GM21360 (cell line): Measurements from ENCODE around the gene RHBDF1.

Experiments
- ATAC-seq: cut with Tn5 transposase; IDR thresholded peaks from one replicate; pipeline ENCODE4 v1.9.1; 2021; ENCODE audit warnings: mild to moderate bottlenecking, moderate library complexity; ENCODE audit not compliant: unreplicated experiment

Gene RHBDF1

DNA sequence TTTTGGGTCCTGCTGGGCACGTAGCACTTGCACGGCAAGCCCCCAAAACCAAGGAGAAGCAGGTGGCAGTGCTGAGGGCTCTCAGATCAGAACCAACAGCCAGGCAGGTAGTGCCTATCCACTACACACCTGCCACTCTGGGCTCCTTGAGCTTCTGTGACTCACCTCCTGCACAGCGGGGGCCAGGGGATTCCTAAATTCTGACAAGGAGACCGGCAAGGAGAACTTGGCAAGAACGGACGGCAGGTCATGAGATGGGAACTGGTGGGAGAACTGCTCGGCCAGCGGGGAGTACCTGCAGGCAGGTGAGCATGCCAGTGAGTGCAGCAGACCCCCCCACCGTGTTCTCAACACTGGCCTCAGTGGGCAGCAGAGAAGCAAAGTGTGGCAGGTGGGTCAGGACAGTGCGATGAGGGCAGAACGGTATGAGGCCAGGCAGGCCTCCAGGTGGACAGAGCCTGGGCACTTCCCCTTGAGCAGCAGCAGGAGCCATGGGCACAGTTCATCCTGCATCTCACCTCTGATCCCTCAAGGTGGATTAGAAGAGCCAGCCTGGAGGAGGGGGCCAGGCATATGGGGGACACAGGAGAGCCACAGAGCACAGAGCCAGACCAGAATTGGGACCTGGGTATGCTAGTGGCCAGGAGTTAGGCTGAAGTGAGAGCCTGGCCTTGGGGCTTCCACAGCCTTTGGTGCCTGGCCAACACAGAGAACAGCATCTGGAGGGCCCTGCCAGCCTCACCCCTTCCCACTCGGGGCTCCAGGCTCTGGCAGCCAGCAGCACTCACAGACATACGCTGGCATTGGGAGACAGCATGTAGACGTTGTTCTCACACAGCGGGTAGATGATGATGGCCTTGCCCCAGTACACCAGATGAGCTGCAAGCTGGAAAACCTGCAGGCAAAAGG, 20.3 kb upstream of the RHBDF1 start:
- ATAC-seq: no peak

DNA sequence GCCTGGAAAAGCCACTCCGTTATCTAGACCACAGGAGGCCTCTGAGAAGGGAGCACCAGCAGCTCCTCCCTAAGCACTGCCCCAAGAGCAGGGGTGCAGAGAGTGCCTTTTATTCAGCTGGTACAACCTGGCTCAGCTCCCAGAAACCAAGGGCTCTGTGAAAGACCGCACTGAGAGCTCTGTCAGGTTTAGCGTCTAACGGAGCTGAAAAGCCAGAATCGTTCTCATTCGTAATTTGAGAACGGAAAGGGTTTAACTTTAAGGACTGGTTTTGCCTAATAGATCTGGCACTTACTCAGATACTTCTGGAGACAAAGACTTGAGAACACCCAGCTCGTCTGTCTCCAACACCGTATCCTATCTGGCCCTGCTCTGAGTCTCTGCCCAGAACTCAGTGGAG, 19.1 kb upstream of the RHBDF1 start:
- ATAC-seq: no peak

DNA sequence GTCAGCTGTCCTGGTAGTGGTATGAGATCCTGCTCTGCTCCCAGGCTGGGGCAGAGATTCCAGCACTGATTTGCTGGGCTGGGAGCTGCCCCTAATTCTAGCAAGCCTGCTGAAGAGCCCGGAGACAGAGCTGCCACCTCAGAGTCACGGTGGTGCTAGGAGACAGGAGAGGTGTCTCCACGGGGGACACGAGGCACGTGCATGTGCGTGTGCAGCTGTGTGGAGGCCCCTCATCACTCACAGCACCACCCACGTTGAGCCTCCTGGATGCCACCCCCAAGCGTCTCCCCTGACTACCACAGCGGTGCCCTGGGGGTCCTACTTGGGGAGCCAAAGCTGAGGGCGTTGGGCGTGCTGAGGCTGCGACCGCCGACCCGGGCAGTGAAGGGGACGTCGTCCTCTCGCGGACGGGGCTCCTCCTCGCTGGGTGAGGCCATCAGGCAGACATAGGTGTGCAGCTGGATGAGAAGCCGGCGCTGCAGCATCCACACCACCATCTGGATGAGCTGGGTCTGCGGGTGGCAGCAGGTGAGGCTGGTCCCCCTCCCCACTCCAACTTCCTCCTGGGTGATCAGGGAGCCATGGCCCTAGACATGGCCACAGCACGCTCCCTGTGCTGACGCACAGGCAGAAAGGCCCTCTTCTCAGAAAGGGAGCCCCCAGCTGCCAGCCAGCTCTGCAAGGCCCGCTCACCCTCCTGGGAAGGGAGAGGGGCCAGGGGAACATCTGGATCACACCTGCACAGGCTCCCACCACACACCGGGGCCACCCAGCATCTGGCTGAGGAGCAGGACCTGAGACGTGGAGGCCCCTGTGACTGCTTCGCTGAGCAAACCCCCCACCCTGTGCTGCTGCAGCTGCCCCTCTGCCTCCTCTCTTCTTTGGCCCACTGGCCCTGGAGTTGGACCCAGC, 17.2 kb upstream of the RHBDF1 start:
- ATAC-seq: no peak

DNA sequence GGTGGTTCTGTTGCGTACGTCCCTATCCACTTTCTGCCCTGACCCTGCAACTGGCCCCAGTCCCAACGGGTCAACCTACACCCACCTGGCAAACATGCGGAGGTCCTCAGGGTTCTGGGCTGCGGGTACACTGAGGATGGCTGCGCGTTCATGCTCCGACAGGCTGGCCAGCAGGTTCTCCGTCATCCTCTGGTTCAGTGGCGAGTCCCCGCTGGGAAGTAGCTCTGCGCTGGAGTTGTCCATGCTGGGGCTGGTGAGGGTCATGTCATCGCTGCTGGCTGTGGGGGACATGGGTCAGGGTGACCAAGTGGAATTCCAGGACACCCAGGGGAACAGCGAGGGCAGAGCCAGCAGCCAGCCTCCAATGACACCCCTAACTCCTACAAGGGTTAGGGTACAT, 16.2 kb upstream of the RHBDF1 start:
- ATAC-seq: no peak

DNA sequence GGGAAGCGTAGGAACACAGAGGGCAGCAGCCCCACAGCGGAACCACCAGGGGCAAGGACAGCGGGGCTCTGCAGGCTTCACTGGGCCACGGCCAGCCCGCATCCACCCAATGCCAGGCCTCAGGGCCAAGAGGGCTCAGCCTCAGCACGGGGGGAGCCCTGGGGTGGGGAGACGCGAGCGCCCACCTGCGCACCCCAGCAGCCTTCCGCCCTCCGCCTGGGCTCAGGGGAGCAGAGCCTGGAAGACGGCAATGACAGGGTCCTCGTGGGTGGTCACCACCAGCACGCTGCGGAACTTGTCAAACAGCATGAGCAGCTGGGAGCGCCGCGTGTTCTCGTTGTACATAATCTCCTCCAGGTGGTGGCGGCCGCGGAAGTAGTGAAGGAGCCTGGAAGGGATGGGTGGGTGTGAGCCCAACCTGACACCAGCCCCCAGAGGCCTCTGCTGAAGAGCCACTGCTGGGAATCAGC, 14.1 kb upstream of the RHBDF1 start:
- ATAC-seq: no peak

DNA sequence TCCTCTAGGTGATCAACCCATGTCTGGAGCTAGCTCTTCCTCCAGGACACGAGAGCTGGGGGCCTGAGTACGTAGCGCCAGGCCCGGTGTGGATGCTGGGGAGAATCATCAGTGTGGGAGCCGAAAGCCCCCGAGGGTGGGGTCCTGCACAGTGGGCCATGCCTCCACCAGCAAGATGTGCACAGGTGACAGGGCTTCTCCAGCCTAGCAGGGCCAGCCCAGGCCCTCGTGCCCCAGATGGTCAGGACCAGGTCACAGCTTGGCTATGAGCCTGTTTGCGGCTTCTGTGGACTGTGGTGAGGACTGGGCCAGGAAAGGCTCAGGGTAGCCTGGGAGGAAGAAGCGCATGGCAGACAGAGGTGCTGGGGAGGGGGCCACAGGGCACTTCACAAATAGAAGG, 13.4 kb upstream of the RHBDF1 start:
- no peak for ATAC-seq

DNA sequence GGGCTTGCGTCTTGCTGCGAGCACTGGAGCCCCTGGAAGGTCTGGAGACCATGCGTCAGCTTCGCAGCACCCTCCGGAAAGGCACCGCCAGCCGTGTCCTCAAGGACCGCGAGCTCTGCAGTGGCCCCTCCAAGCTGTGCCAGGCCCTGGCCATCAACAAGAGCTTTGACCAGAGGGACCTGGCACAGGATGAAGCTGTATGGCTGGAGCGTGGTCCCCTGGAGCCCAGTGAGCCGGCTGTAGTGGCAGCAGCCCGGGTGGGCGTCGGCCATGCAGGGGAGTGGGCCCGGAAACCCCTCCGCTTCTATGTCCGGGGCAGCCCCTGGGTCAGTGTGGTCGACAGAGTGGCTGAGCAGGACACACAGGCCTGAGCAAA, 13.0 kb upstream of the RHBDF1 start:
- no peak for ATAC-seq

DNA sequence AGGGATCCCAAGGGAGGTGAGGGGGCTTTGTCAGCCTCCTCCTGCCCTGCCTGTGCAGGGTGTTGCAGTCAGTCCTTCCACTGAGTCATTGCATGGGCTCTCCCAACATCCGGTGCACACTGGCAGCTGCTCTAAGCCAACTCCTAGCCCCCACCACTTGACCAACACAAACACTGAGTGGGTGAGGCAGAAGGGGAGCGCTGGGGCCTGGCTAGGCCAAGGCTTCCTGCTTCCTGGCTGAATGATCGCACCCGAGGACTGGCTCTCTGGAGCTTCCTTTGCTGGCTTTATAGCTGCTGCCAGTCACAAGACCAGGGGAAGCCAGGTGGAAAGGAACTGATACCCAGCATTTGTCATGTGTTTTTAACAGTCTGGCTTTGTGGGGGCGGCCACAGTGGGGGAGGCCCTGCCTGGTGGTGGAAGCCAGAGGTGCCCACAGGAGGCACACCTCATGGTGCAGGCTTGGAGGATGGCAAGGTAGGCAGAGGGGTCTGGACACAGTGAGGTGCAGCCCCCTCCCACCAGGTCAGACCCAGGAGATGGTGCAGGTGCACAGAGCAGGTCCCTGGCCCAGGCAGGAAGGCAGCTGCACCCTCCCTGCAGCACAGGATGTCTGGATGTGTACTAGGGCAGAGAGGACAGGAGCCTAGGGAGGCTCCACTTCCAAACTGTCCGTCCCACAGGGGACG, 12.4 kb upstream of the RHBDF1 start:
- ATAC-seq: peak; percentile 55

DNA sequence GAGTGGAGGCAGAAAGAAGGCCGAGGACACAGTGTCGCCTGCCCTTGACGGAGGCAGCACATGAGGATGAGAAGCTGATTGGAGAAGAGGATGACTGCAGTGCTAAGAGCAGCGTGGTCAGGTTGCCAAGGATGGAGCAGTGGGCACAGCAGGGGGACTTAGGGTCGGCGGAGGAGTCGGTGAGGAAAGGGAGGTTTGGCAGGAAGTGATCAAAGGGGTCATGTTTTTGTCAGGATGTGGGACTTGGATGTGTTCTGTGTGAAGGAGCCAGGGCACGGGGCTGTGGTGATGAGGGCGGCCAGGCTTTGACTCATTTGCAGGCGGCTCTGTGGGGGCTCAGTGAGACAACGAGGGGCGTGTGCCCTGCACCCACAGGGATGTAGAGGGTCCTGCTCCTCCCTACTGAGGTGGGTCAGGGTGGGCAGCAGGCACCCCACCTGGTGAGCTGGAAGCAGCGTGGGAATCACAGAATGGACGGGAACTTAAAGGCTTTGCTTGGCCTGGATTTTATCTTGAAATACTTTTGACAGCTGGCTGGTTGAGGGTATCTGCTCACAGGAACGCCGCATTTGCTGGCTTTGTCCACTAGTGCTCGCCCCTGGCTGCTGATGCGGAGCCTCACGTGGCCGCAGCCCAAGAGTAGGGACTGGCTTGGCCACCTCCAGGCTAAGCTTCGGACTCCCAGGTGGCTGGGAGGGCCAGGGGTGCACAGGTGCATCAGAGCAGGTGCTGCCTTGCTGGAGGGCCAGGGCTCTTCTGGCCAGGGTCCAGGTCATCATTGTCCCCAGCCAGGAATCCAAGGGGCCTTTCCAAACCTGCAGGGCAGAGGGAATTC, 11.6 kb upstream of the RHBDF1 start:
- ATAC-seq: no peak

DNA sequence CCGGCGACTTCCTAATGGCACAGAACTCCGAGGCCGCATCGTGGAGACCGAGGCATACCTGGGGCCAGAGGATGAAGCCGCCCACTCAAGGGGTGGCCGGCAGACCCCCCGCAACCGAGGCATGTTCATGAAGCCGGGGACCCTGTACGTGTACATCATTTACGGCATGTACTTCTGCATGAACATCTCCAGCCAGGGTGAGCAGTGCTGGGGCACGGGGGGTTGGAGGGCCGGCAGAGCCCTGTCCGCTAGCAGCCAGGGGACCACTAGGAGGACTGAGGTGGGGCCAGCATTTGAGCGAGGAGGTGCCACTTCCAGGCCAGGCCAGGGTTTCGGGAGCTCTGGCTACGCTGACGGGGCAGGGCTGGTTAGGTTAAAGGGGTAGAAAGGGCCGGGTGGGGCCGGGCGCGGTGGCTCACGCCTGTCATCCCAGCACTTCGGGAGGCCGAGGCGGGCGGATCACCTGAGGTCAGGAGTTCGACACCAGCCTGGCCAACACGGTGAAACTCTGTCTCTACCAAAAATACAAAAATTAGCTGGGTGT, 10.7 kb upstream of the RHBDF1 start:
- no peak for ATAC-seq

DNA sequence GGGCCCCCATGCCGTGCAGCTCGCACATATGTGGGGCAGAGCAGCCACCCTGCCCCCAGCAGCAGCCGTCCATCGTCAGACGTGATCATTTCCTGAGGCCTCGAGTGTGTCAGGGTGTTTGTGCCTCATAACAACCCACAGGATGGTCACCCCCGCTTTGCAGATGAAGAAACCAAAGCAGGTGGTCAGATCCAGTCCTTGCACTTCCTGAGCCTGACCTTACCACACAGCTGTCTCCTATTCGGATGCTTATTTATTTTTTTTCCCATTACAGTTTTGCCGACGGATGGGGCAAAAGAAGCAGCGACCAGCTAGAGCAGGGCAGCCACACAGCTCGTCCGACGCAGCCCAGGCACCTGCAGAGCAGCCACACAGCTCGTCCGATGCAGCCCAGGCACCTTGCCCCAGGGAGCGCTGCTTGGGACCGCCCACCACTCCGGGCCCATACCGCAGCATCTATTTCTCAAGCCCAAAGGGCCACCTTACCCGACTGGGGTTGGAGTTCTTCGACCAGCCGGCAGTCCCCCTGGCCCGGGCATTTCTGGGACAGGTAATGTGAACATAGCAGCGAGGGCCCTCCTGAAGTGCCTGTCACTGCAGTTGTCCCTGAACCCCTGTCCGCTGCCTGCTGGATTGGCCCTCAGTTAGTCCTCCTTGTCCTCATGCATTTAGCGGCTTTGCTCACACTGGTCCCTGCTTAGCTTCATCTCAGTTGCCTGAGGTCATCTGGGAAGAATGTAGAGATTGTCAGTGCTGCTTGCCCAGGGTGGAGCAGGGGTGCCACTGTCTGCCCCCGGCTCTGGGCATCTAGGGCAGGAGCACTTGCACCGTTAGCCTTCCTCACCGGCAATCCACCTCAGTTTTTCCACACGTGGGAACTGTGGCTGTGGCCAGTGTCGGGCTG, 7.0 kb upstream of the RHBDF1 start:
- no peak for ATAC-seq

DNA sequence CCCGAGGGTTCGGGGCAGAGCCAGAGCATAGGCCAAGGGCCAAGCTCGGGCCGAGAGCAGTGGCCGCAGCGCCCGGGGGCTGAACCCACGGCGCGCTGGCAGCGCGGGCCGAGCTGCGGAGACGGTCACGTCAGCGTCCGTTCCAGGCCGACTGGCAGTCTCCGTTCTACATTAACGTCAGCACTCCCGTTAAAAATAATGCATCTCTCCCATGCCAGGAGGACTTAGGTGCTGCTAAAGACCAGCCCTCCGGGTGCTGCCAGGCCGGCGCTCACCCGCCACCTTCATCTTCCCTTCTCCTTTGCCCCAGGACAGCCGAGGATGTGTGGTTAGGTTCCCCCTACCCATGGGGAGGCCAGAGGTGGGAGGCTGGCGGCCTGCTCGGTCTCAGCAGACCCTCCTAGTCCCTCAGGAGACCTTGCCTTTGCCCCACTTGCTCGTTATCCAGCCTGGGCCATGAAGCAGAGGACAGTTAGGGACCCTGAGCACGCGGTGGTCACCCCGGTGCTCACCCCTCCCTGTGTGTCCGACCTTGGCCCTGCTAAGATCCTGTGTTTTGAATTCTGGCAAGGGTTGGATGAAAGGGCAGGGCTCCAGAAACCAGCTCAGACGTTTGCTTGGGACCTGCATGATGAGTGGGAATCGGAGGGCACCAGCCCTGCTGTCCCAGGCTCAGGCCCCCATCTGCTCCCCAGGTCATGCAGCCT, 6.2 kb upstream of the RHBDF1 start:
- peak; percentile 4 for ATAC-seq

DNA sequence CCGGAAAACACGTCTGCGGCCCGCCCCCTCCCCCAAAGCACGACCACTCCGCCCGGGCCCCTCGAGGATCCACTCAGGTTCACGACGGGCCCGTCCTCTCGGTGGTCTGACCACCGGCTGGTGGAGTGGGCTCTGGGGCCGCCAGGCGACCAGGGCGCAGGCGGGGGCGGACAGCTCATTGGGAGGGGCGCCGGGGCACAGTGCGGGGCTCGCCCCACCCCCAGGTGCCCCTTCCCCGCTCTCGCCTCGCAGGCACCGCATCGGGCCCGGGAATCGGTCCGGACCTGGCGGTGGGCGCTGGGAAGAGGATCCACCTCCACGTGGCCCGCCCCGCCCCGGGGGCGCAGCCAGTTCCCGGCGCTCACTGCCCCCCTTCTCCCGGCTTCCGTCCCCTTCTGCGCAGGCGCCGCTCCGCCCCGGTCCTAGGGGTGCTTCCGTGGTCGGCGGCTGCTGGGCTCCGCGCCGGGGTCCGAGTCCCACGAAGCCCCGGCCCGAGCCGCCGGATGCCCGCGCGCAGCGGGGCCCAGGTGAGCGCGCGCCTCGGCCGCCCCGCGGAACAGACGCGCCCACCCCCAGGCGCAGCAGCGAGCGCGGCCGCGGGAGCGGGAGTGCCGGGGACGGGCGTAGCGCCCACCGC, 5.5 kb upstream of the RHBDF1 start, which contains the start of gene MPG:
Gene MPG (plus strand): TSS at position 419 of the 637 bp plus-strand sequence. CDS start 85 bp downstream, at position 504.
- ATAC-seq: peak; percentile 63

DNA sequence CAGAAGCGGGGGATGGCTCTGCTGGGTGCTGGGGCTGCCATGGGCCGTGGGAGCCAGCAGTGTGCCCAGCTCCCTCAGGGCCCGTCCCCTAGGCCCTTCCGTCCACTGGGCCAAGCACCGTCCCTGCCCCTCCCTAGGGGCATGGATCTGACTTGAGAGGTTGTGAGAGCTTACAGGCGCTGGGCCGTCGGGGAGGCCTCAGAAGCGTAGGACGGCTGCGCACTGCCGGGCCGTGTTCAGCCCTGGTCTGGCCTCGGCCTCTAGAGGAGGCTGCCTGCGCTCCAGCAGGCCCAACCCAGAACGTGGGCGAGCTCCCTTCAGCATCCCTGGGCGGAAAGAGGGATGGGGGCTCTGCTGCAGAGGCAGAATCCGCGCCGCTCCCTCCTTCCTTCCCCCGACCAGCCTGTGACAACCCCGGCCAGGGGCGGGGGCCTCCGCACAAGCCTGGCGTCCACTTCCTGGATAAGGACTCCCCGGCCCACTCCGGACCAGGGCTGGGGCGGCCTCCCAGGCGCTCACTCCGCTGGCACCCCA, 4.9 kb upstream of the RHBDF1 start:
- peak; percentile 23 for ATAC-seq

DNA sequence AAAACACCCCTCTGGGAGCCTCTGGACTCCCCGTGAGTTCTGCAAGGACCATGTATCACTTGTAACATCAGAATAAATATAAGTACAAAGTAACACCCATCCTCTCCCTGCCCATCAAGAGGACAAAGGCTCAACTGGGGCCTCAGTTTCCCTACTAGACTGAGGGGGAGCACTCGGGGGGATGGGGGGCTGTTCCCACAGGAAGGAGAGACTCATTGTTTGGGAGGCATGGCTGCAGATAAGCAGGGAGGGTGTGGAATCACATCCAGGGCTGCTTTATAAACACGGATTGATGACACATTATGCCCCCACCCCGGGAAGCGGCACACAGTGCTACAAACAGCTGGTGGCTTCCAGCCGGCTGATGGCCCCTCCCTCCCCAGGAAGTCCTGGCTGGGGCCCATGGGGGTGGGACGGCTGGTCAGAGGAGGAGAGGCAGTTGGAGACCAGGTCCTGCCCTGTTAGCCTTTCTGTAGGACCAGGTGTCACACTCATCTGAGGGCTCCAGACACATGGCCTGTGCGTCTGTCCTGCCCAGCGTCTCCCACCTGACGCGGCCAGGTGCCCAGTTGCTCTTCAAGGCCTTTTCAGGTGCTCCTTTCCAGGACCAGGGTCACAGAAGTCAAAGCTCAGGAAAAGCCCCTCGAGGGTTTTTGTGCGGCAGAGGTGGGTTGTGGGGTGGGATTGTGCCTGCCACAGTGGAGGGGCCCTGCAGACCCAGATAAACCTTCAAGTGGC, 4.3 kb upstream of the RHBDF1 start:
- ATAC-seq: no peak

DNA sequence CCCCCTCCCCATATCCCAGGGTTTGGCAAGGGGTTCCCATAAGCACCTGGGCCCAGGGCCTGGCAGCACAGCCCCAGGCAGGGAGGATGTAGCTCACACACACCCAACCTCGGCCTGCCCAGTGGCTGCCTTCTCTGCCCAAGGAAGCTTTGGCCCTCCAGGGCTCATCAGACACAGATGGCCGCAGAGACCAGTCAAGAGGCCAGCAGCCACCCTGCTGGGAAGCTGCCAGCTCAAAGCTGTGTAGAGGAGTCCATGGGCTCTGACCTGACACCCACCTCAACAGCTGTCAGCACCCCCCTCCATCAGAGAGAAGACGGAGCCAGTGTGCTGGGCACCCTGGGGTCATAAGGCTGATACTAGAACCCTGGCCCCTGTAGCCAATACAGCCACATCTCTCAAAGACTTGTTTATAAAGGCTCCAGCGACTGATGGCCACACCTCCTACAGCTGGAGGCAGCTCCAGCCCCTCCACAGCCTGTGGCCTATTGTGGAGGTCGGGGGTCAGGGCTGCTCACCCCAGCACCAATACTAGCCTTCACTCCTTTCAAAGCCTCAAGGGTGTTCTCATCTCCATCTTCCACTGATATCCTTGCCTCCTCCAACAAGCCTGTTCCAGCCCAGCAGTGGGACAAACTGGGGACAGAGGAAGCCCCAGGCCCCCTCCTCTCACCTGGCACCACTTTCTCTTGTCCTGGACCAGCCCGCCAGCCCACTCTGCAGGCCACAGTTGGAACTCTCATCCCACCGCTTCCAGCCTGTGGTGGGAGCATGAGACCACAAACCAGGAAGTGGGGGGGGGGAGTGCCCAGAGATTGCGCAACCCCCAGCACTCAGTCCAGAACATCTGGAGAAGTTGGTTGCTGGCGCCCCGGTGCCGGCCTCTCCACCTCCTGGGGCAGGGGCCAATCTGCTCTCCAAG, 3.4 kb upstream of the RHBDF1 start:
- ATAC-seq: no peak
